HL-60 (cell line): ENCODE measurements around the gene KCNJ16.

ENCODE experiments used
- GABPA ChIP-seq: IDR thresholded peaks from 2 replicates; pipeline ENCODE4 v1.6.1; 2012; ENCODE audit warnings: low read depth
- POLR2AphosphoS5 ChIP-seq: IDR thresholded peaks from 2 replicates; pipeline ENCODE4 v1.6.1; 2012; ENCODE audit warnings: low read depth
- SPI1 ChIP-seq: IDR thresholded peaks from 2 replicates; pipeline ENCODE4 v1.6.1; 2012; ENCODE audit warnings: low read depth, mild to moderate bottlenecking, borderline replicate concordance
- TF ChIP-seq, protein P1 (sequence below): IDR thresholded peaks from one replicate; pipeline ENCODE4 v1.5.1; 2011; ENCODE audit warnings: low read length, control low read depth, inconsistent platforms; ENCODE audit not compliant: insufficient read depth
- TF ChIP-seq, protein P2 (sequence below): IDR thresholded peaks from 2 replicates; pipeline ENCODE4 v1.6.1; 2012; ENCODE audit warnings: low read depth; ENCODE audit not compliant: insufficient replicate concordance

GRCh38 chr17:70107904-70108565 is 33.0 kb downstream of the KCNJ16 start:
- no peak for TF ChIP-seq GABPA
- TF ChIP-seq, protein P1, sequence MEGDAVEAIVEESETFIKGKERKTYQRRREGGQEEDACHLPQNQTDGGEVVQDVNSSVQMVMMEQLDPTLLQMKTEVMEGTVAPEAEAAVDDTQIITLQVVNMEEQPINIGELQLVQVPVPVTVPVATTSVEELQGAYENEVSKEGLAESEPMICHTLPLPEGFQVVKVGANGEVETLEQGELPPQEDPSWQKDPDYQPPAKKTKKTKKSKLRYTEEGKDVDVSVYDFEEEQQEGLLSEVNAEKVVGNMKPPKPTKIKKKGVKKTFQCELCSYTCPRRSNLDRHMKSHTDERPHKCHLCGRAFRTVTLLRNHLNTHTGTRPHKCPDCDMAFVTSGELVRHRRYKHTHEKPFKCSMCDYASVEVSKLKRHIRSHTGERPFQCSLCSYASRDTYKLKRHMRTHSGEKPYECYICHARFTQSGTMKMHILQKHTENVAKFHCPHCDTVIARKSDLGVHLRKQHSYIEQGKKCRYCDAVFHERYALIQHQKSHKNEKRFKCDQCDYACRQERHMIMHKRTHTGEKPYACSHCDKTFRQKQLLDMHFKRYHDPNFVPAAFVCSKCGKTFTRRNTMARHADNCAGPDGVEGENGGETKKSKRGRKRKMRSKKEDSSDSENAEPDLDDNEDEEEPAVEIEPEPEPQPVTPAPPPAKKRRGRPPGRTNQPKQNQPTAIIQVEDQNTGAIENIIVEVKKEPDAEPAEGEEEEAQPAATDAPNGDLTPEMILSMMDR = no peak
- TF ChIP-seq POLR2AphosphoS5 = no peak
- TF ChIP-seq, protein P2, sequence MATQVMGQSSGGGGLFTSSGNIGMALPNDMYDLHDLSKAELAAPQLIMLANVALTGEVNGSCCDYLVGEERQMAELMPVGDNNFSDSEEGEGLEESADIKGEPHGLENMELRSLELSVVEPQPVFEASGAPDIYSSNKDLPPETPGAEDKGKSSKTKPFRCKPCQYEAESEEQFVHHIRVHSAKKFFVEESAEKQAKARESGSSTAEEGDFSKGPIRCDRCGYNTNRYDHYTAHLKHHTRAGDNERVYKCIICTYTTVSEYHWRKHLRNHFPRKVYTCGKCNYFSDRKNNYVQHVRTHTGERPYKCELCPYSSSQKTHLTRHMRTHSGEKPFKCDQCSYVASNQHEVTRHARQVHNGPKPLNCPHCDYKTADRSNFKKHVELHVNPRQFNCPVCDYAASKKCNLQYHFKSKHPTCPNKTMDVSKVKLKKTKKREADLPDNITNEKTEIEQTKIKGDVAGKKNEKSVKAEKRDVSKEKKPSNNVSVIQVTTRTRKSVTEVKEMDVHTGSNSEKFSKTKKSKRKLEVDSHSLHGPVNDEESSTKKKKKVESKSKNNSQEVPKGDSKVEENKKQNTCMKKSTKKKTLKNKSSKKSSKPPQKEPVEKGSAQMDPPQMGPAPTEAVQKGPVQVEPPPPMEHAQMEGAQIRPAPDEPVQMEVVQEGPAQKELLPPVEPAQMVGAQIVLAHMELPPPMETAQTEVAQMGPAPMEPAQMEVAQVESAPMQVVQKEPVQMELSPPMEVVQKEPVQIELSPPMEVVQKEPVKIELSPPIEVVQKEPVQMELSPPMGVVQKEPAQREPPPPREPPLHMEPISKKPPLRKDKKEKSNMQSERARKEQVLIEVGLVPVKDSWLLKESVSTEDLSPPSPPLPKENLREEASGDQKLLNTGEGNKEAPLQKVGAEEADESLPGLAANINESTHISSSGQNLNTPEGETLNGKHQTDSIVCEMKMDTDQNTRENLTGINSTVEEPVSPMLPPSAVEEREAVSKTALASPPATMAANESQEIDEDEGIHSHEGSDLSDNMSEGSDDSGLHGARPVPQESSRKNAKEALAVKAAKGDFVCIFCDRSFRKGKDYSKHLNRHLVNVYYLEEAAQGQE = no peak
- TF ChIP-seq SPI1 = no peak
